Stimulated activated CD4-positive, alpha-beta T cell treated with anti-CD3 and anti-CD28 coated beads, Interleukin-2, amount 100 ng/mL, for 48 hours (primary cell): ENCODE results near the gene SAXO2.
"Not testable (repeated sequence)": the region's sequence is repeated elsewhere in the genome, so short reads cannot be mapped to it uniquely, and the experiment has no call there.

ENCODE experiments used
- DNase-seq, 2 donors: peaks; one replicate each; pipeline ENCODE4 v3.0.0-alpha.2; 2020

Gene SAXO2

GRCh38 chr15:82286475-82286874, 23.9 kb downstream of the SAXO2 start:
- not testable (repeated sequence) for DNase-seq

- not testable (repeated sequence) for DNase-seq
These were observed 25.6 kb downstream of the SAXO2 start for GRCh38 chr15:82288202-82288601.

- DNase-seq: no peak
These were observed 29.7 kb downstream of the SAXO2 start for GRCh38 chr15:82292271-82292670.

GRCh38 chr15:82294061-82294690, 31.6 kb downstream of the SAXO2 start:
- no peak for DNase-seq

- no peak for DNase-seq
These were observed 34.9 kb downstream of the SAXO2 start for GRCh38 chr15:82297546-82297945.

- no peak for DNase-seq
These were observed 35.4 kb downstream of the SAXO2 start for GRCh38 chr15:82298032-82298431.

- DNase-seq: peak; percentile 25 to 48
These were observed 35.9 kb downstream of the SAXO2 start for GRCh38 chr15:82298520-82298919.

GRCh38 chr15:82299511-82299914, 36.9 kb downstream of the SAXO2 start:
- DNase-seq: not testable (repeated sequence)

GRCh38 chr15:82300326-82300725, 37.7 kb downstream of the SAXO2 start:
- not testable (repeated sequence) for DNase-seq

- DNase-seq: no peak
These were observed 38.3 kb downstream of the SAXO2 start for GRCh38 chr15:82300883-82301282.

GRCh38 chr15:82301296-82302016, 38.8 kb downstream of the SAXO2 start:
- DNase-seq: no peak

GRCh38 chr15:82303956-82304777, 41.5 kb downstream of the SAXO2 start:
- DNase-seq: no peak

GRCh38 chr15:82304778-82305090, 42.1 kb downstream of the SAXO2 start:
- DNase-seq: no peak

- no peak for DNase-seq
These were observed 43.0 kb downstream of the SAXO2 start for GRCh38 chr15:82305621-82306048.

GRCh38 chr15:82306791-82307713, 44.4 kb downstream of the SAXO2 start:
- DNase-seq: no peak

- no peak for DNase-seq
These were observed 45.1 kb downstream of the SAXO2 start for GRCh38 chr15:82307714-82308081.

- DNase-seq: no peak
These were observed 47.2 kb downstream of the SAXO2 start for GRCh38 chr15:82309802-82310201.

GRCh38 chr15:82311321-82311720, 48.7 kb downstream of the SAXO2 start:
- not testable (repeated sequence) for DNase-seq

- no peak for DNase-seq
These were observed 50.1 kb downstream of the SAXO2 start for GRCh38 chr15:82312586-82313349.

- DNase-seq: no peak
These were observed 50.8 kb downstream of the SAXO2 start for GRCh38 chr15:82313446-82313845.

GRCh38 chr15:82313951-82314768, 51.5 kb downstream of the SAXO2 start:
- DNase-seq: not testable (repeated sequence)
